MM.1S (cell line): ENCODE data around the gene RHBDD1.

Experiments used
- CTCF ChIP-seq: fragments of 300-600 bp; sonication (generic); IDR thresholded peaks from 2 replicates; pipeline ENCODE4 v1.5.1; 2016; ENCODE audit warnings: antibody characterized with exemption, low read length, mixed read lengths
- EZH2 ChIP-seq: fragments of 300-600 bp; sonication (generic); optimal IDR thresholded peaks from 2 replicates; pipeline ENCODE3; 2017; ENCODE audit warnings: low read depth, mild to moderate bottlenecking, antibody characterized with exemption, low read length, mixed read lengths
- EZH2phosphoT487 ChIP-seq: fragments of 300-600 bp; sonication (generic); IDR thresholded peaks from 2 replicates; pipeline ENCODE4 v1.6.1; 2018; ENCODE audit warnings: antibody characterized with exemption, low read length

- no peak for TF ChIP-seq CTCF
- TF ChIP-seq EZH2: no peak
- TF ChIP-seq EZH2phosphoT487: no peak
These were observed 158.9 kb downstream of the RHBDD1 start for GRCh38 chr2:226994775-226995174.
